LNCAP (cell line): ENCODE data around the gene PTPRN2.

Experiments used
- CTCF ChIP-seq: fragments of 450-650 bp; IDR thresholded peaks from 2 replicates; pipeline ENCODE4 v1.5.1; 2017; ENCODE audit warnings: mild to moderate bottlenecking

PTPRN2 gene

GRCh38 chr7:157817433-157817832 lies 770.2 kb downstream of the PTPRN2 start:
- TF ChIP-seq CTCF: no peak

- no peak for TF ChIP-seq CTCF
Measured at GRCh38 chr7:157816526-157817250, 770.9 kb downstream of the PTPRN2 start.

- no peak for TF ChIP-seq CTCF
Measured at GRCh38 chr7:157816086-157816485, 771.5 kb downstream of the PTPRN2 start.

GRCh38 chr7:157815706-157816022 lies 772.0 kb downstream of the PTPRN2 start:
- no peak for TF ChIP-seq CTCF

GRCh38 chr7:157814931-157815705 lies 772.5 kb downstream of the PTPRN2 start:
- no peak for TF ChIP-seq CTCF

- no peak for TF ChIP-seq CTCF
Measured at GRCh38 chr7:157813741-157814661, 773.6 kb downstream of the PTPRN2 start.

- no peak for TF ChIP-seq CTCF
Measured at GRCh38 chr7:157813053-157813452, 774.6 kb downstream of the PTPRN2 start.
